Astrocyte (in vitro differentiated cells and primary cell): Measurements from ENCODE around the gene BAIAP3.

Experiments used
- EZH2 ChIP-seq: IDR thresholded peaks from 2 replicates; pipeline ENCODE4 v1.6.1; 2012; ENCODE audit warnings: mild to moderate bottlenecking, low read length, inconsistent platforms; ENCODE audit not compliant: insufficient read depth
- TF ChIP-seq, protein P1 (sequence below): IDR thresholded peaks from 2 replicates; pipeline ENCODE4 v1.5.1; 2011; ENCODE audit warnings: low read depth, mild to moderate bottlenecking, inconsistent platforms, low read length, moderate library complexity; ENCODE audit not compliant: insufficient read depth

DNA sequence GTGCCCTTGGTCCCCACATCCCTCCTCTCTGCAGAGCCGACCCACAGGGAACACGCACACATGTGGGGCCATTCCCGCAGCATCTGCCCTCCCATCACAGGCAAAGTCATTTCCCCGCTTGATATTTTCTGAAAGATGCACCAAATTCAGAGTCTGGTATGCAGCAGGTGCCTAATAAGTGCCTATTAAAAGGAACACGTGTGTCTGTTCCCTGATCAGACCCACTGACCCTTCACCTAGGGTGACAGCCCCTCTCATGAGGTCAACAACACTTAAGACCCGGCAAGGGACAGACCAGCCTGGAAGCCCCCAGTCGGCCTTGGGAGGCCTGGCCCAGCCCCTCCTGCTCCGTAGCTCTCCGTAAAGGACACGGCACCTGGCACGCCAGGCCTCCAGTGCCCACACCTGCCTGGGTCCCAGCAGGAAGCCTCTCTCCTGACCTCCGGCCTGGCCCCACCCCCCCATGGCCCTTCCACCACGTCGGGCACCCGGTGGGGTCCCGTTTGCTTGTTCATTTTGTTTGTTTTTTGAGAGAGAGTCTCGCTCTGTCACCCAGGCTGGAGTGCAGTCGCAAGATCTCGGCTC, 61.0 kb downstream of the BAIAP3 start:
- TF ChIP-seq, protein P1, sequence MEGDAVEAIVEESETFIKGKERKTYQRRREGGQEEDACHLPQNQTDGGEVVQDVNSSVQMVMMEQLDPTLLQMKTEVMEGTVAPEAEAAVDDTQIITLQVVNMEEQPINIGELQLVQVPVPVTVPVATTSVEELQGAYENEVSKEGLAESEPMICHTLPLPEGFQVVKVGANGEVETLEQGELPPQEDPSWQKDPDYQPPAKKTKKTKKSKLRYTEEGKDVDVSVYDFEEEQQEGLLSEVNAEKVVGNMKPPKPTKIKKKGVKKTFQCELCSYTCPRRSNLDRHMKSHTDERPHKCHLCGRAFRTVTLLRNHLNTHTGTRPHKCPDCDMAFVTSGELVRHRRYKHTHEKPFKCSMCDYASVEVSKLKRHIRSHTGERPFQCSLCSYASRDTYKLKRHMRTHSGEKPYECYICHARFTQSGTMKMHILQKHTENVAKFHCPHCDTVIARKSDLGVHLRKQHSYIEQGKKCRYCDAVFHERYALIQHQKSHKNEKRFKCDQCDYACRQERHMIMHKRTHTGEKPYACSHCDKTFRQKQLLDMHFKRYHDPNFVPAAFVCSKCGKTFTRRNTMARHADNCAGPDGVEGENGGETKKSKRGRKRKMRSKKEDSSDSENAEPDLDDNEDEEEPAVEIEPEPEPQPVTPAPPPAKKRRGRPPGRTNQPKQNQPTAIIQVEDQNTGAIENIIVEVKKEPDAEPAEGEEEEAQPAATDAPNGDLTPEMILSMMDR, result no peak
- no peak for TF ChIP-seq EZH2
